HG03139 (cell line): ENCODE measurements around the gene ALOX15B.

Source experiments
- ATAC-seq: cut with Tn5 transposase; IDR thresholded peaks from one replicate; pipeline ENCODE4 v1.9.1; 2021; ENCODE audit not compliant: unreplicated experiment

Gene ALOX15B

GRCh38 chr17:8032442-8032841 is 6.4 kb upstream of the ALOX15B start:
- no peak for ATAC-seq

- ATAC-seq = no peak
Measured at GRCh38 chr17:8039611-8040168, 831 bp downstream of the ALOX15B start.

GRCh38 chr17:8041249-8041928 is 2.5 kb downstream of the ALOX15B start:
- ATAC-seq = no peak

GRCh38 chr17:8041979-8042378 is 3.1 kb downstream of the ALOX15B start:
- ATAC-seq = no peak

GRCh38 chr17:8044819-8045810 is 6.3 kb downstream of the ALOX15B start:
- no peak for ATAC-seq

- ATAC-seq = no peak
Measured at GRCh38 chr17:8046306-8046928, 7.6 kb downstream of the ALOX15B start.

- ATAC-seq = no peak
Measured at GRCh38 chr17:8046929-8047768, 8.3 kb downstream of the ALOX15B start.

- ATAC-seq = no peak
Measured at GRCh38 chr17:8047769-8048110, 8.9 kb downstream of the ALOX15B start.

GRCh38 chr17:8048236-8048635 is 9.4 kb downstream of the ALOX15B start:
- ATAC-seq = no peak

- ATAC-seq = no peak
Measured at GRCh38 chr17:8048736-8049135, 9.9 kb downstream of the ALOX15B start.

GRCh38 chr17:8051831-8052230 is 13.0 kb downstream of the ALOX15B start:
- ATAC-seq = no peak

GRCh38 chr17:8052256-8053252 is 13.7 kb downstream of the ALOX15B start:
- no peak for ATAC-seq

- no peak for ATAC-seq
Measured at GRCh38 chr17:8053600-8053999, 14.7 kb downstream of the ALOX15B start.

GRCh38 chr17:8055851-8056231 is 17.0 kb downstream of the ALOX15B start:
- no peak for ATAC-seq

GRCh38 chr17:8056232-8056975 is 17.5 kb downstream of the ALOX15B start:
- no peak for ATAC-seq

GRCh38 chr17:8056976-8057625 is 18.2 kb downstream of the ALOX15B start:
- no peak for ATAC-seq

- ATAC-seq = no peak
Measured at GRCh38 chr17:8057691-8058114, 18.8 kb downstream of the ALOX15B start.

- ATAC-seq = no peak
Measured at GRCh38 chr17:8059131-8059530, 20.3 kb downstream of the ALOX15B start.
